Stimulated activated CD8-positive, alpha-beta memory T cell treated with anti-CD3 and anti-CD28 coated beads, Interleukin-12 subunit alpha, Interleukin-12 subunit beta, amount 100 ng/mL, for 24 hours (primary cell): ENCODE results near the gene NUMA1.

Experiments used
- DNase-seq: peaks from one replicate; pipeline ENCODE4 v3.0.0-alpha.2; 2020; ENCODE audit errors: extremely low read depth

Gene NUMA1

GRCh38 chr11:72100462-72100861, 20.1 kb upstream of the NUMA1 start:
- DNase-seq, result no peak

GRCh38 chr11:72100009-72100408, 19.7 kb upstream of the NUMA1 start:
- DNase-seq, result no peak

GRCh38 chr11:72098741-72099140, 18.4 kb upstream of the NUMA1 start:
- DNase-seq, result no peak

- no peak for DNase-seq
Observed at GRCh38 chr11:72091292-72091691, 10.9 kb upstream of the NUMA1 start.

- no peak for DNase-seq
Observed at GRCh38 chr11:72088076-72088808, 7.9 kb upstream of the NUMA1 start.

- no peak for DNase-seq
Observed at GRCh38 chr11:72085621-72086351, 5.4 kb upstream of the NUMA1 start.

- DNase-seq, result no peak
Observed at GRCh38 chr11:72084965-72085364, 4.6 kb upstream of the NUMA1 start.

- no peak for DNase-seq
Observed at GRCh38 chr11:72084076-72084475, 3.7 kb upstream of the NUMA1 start.

- no peak for DNase-seq
Observed at GRCh38 chr11:72083414-72083813, 3.1 kb upstream of the NUMA1 start.

GRCh38 chr11:72081821-72082453, 1.6 kb upstream of the NUMA1 start:
- no peak for DNase-seq

GRCh38 chr11:72081184-72081644, 872 bp upstream of the NUMA1 start:
- no peak for DNase-seq

GRCh38 chr11:72079819-72080325, 470 bp downstream of the NUMA1 start:
- no peak for DNase-seq

- DNase-seq, result no peak
Observed at GRCh38 chr11:72078477-72078876, 1.9 kb downstream of the NUMA1 start.

- DNase-seq, result no peak
Observed at GRCh38 chr11:72075756-72076155, 4.6 kb downstream of the NUMA1 start.

GRCh38 chr11:72075109-72075508, 5.2 kb downstream of the NUMA1 start:
- no peak for DNase-seq

GRCh38 chr11:72072348-72072747, 8.0 kb downstream of the NUMA1 start:
- no peak for DNase-seq

- DNase-seq, result no peak
Observed at GRCh38 chr11:72070491-72070890, 9.9 kb downstream of the NUMA1 start.

- no peak for DNase-seq
Observed at GRCh38 chr11:72069787-72070251, 10.5 kb downstream of the NUMA1 start.

GRCh38 chr11:72069200-72069599, 11.1 kb downstream of the NUMA1 start:
- no peak for DNase-seq

GRCh38 chr11:72067676-72068075, 12.7 kb downstream of the NUMA1 start:
- no peak for DNase-seq

- DNase-seq, result no peak
Observed at GRCh38 chr11:72067266-72067665, 13.1 kb downstream of the NUMA1 start.

GRCh38 chr11:72066855-72067254, 13.5 kb downstream of the NUMA1 start:
- DNase-seq, result no peak
